Measurements from ENCODE around the gene TXLNG.
"Not testable (repeated sequence)": the region's sequence is repeated elsewhere in the genome, so short reads cannot be mapped to it uniquely, and the experiment has no call there.

The TXLNG gene

GRCh38 chrX:16770970-16771482 is 15.2 kb upstream of the TXLNG start:
- no peak for TF ChIP-seq CTCF (IDR thresholded peaks at IDR 0.05; ENCODE audit: insufficient read depth, low read depth, low read length, missing control alignments)
- no peak for DNase-seq (ENCODE audit: low read depth)
- H3K4me3 ChIP-seq (ENCODE audit: low read depth, low read length): no peak overlapping the region

GRCh38 chrX:16771483-16772398 is 14.5 kb upstream of the TXLNG start:
- peak; percentile 73 for DNase-seq (ENCODE audit: low read depth)
- H3K4me3 ChIP-seq (ENCODE audit: low read depth, low read length): no peak overlapping the region
- TF ChIP-seq CTCF (IDR thresholded peaks at IDR 0.05; ENCODE audit: insufficient read depth, low read depth, low read length, missing control alignments): no peak

GRCh38 chrX:16772460-16772859 is 13.8 kb upstream of the TXLNG start:
- DNase-seq (ENCODE audit: low read depth): no peak
- H3K4me3 ChIP-seq (ENCODE audit: low read depth, low read length): no peak overlapping the region
- no peak for TF ChIP-seq CTCF (IDR thresholded peaks at IDR 0.05; ENCODE audit: insufficient read depth, low read depth, low read length, missing control alignments)

- DNase-seq (ENCODE audit: low read depth): no peak
- H3K4me3 ChIP-seq (ENCODE audit: low read depth, low read length): no peak overlapping the region
- no peak for TF ChIP-seq CTCF (IDR thresholded peaks at IDR 0.05; ENCODE audit: insufficient read depth, low read depth, low read length, missing control alignments)
Measured at GRCh38 chrX:16774746-16775145, 11.5 kb upstream of the TXLNG start.

- H3K4me3 ChIP-seq (ENCODE audit: low read depth, low read length): no peak overlapping the region
- DNase-seq (ENCODE audit: low read depth): no peak
- TF ChIP-seq CTCF (IDR thresholded peaks at IDR 0.05; ENCODE audit: insufficient read depth, low read depth, low read length, missing control alignments): no peak
Measured at GRCh38 chrX:16778545-16778944, 7.7 kb upstream of the TXLNG start.

GRCh38 chrX:16778993-16779392 is 7.3 kb upstream of the TXLNG start:
- no peak overlapping the region for H3K4me3 ChIP-seq (ENCODE audit: low read depth, low read length)
- no peak for DNase-seq (ENCODE audit: low read depth)
- no peak for TF ChIP-seq CTCF (IDR thresholded peaks at IDR 0.05; ENCODE audit: insufficient read depth, low read depth, low read length, missing control alignments)

- not testable (repeated sequence) for DNase-seq (ENCODE audit: low read depth); H3K4me3 ChIP-seq (ENCODE audit: low read depth, low read length)
Measured at GRCh38 chrX:16779815-16780214, 6.5 kb upstream of the TXLNG start.
